ENCODE measurements around the gene AREL1. TPM values are rescaled to one million over a fixed set of nuclear protein-coding genes. Genes with fewer than 3 reads are reported as not detected.

Gene AREL1
- polyA plus RNA-seq, 4 donors, result 8.4 to 20.4 (median 16.4) TPM

- 94 to 99% (median 98%) methylated on average over 7 of the region's 7 CpGs for WGBS, 3 donors
- Histone ChIP-seq H3K27ac (ENCODE audit: low read depth in 1 of 3, low read length in 2 of 3) (no peak overlapping the region), H3K27me3 (ENCODE audit: control insufficient read depth in 3 of 3, insufficient read depth in 3 of 3, low read length in 3 of 3) (no peaks in the 10 kb centered on the region), H3K4me3 (ENCODE audit: low read depth in 1 of 3, low read length in 3 of 3) (no peak overlapping the region), H3K9me3 (ENCODE audit: control insufficient read depth in 2 of 2, insufficient read depth in 1 of 2, low read depth in 1 of 2, low read length in 1 of 2) (no peaks in the 10 kb centered on the region), H3K4me1 (ENCODE audit: control insufficient read depth in 3 of 3, insufficient read depth in 2 of 3, low read depth in 1 of 3, low read length in 2 of 3) (no peaks in the 10 kb centered on the region), H3K36me3 (ENCODE audit: control insufficient read depth in 3 of 3, insufficient read depth in 2 of 3, low read depth in 1 of 3, low read length in 3 of 3) (peaks cover 10 to 47% (median 24%) of the 10 kb centered on the region in 3 donors)
- DNase-seq (no peak), FAIRE-seq (no peak)
Measured at GRCh38 chr14:74661726-74662450, 51.0 kb downstream of the AREL1 start.

- H3K36me3 ChIP-seq (ENCODE audit: control insufficient read depth in 3 of 3, insufficient read depth in 2 of 3, low read depth in 1 of 3, low read length in 3 of 3), result peaks cover 12 to 47% (median 27%) of the 10 kb centered on the region in 3 donors
- no peak overlapping the region for H3K27ac ChIP-seq (ENCODE audit: low read depth in 1 of 3, low read length in 2 of 3)
- 69 to 83% (median 72%) methylated on average over 5 of the region's 5 CpGs for WGBS, 3 donors
- H3K27me3 ChIP-seq (ENCODE audit: control insufficient read depth in 3 of 3, insufficient read depth in 3 of 3, low read length in 3 of 3), result no peaks in the 10 kb centered on the region
- FAIRE-seq (no peak), DNase-seq (no peak)
- no peaks in the 10 kb centered on the region for H3K9me3 ChIP-seq (ENCODE audit: control insufficient read depth in 2 of 2, insufficient read depth in 1 of 2, low read depth in 1 of 2, low read length in 1 of 2)
- no peaks in the 10 kb centered on the region for H3K4me1 ChIP-seq (ENCODE audit: control insufficient read depth in 3 of 3, insufficient read depth in 2 of 3, low read depth in 1 of 3, low read length in 2 of 3)
- no peak overlapping the region for H3K4me3 ChIP-seq (ENCODE audit: low read depth in 1 of 3, low read length in 3 of 3)
Measured at GRCh38 chr14:74660863-74661262, 52.0 kb downstream of the AREL1 start.

- Histone ChIP-seq H3K4me3 (ENCODE audit: low read depth in 1 of 3, low read length in 3 of 3) (no peak overlapping the region), H3K36me3 (ENCODE audit: control insufficient read depth in 3 of 3, insufficient read depth in 2 of 3, low read depth in 1 of 3, low read length in 3 of 3) (peaks cover 13 to 47% (median 25%) of the 10 kb centered on the region in 3 donors), H3K4me1 (ENCODE audit: control insufficient read depth in 3 of 3, insufficient read depth in 2 of 3, low read depth in 1 of 3, low read length in 2 of 3) (no peaks in the 10 kb centered on the region), H3K9me3 (ENCODE audit: control insufficient read depth in 2 of 2, insufficient read depth in 1 of 2, low read depth in 1 of 2, low read length in 1 of 2) (no peaks in the 10 kb centered on the region), H3K27me3 (ENCODE audit: control insufficient read depth in 3 of 3, insufficient read depth in 3 of 3, low read length in 3 of 3) (no peaks in the 10 kb centered on the region), H3K27ac (ENCODE audit: low read depth in 1 of 3, low read length in 2 of 3) (no peak overlapping the region)
- DNase-seq (peak in 1 of 2 donors; percentile 20), FAIRE-seq (no peak)
- 19 to 70% (median 25%) methylated on average over 3 of the region's 3 CpGs for WGBS, 3 donors
Measured at GRCh38 chr14:74660167-74660566, 52.7 kb downstream of the AREL1 start.

- no peaks in the 10 kb centered on the region for H3K4me1 ChIP-seq (ENCODE audit: control insufficient read depth in 3 of 3, insufficient read depth in 2 of 3, low read depth in 1 of 3, low read length in 2 of 3)
- H3K4me3 ChIP-seq (ENCODE audit: low read depth in 1 of 3, low read length in 3 of 3), result no peak overlapping the region
- H3K27me3 ChIP-seq (ENCODE audit: control insufficient read depth in 3 of 3, insufficient read depth in 3 of 3, low read length in 3 of 3), result no peaks in the 10 kb centered on the region
- no peak for DNase-seq
- no peak overlapping the region for H3K27ac ChIP-seq (ENCODE audit: low read depth in 1 of 3, low read length in 2 of 3)
- no peaks in the 10 kb centered on the region for H3K9me3 ChIP-seq (ENCODE audit: control insufficient read depth in 2 of 2, insufficient read depth in 1 of 2, low read depth in 1 of 2, low read length in 1 of 2)
- H3K36me3 ChIP-seq (ENCODE audit: control insufficient read depth in 3 of 3, insufficient read depth in 2 of 3, low read depth in 1 of 3, low read length in 3 of 3), result peaks cover 5 to 36% (median 16%) of the 10 kb centered on the region in 3 donors
- FAIRE-seq, result no peak
- WGBS, 3 donors, result 91 to 95% (median 94%) methylated on average over 1 of the region's 1 CpG
Measured at GRCh38 chr14:74658535-74659131, 54.2 kb downstream of the AREL1 start.

GRCh38 chr14:74656964-74657363 lies 55.9 kb downstream of the AREL1 start:
- Histone ChIP-seq H3K4me3 (ENCODE audit: low read depth in 1 of 3, low read length in 3 of 3) (no peak overlapping the region), H3K27me3 (ENCODE audit: control insufficient read depth in 3 of 3, insufficient read depth in 3 of 3, low read length in 3 of 3) (no peaks in the 10 kb centered on the region), H3K36me3 (ENCODE audit: control insufficient read depth in 3 of 3, insufficient read depth in 2 of 3, low read depth in 1 of 3, low read length in 3 of 3) (peaks cover 3 to 30% (median 10%) of the 10 kb centered on the region in 3 donors), H3K9me3 (ENCODE audit: control insufficient read depth in 2 of 2, insufficient read depth in 1 of 2, low read depth in 1 of 2, low read length in 1 of 2) (no peaks in the 10 kb centered on the region), H3K4me1 (ENCODE audit: control insufficient read depth in 3 of 3, insufficient read depth in 2 of 3, low read depth in 1 of 3, low read length in 2 of 3) (no peaks in the 10 kb centered on the region), H3K27ac (ENCODE audit: low read depth in 1 of 3, low read length in 2 of 3) (no peak overlapping the region)
- WGBS, 3 donors, result 89 to 97% (median 90%) methylated on average over 3 of the region's 3 CpGs
- DNase-seq (no peak), FAIRE-seq (no peak)

- H3K36me3 ChIP-seq (ENCODE audit: control insufficient read depth in 3 of 3, insufficient read depth in 2 of 3, low read depth in 1 of 3, low read length in 3 of 3), result peaks cover 3 to 21% (median 6%) of the 10 kb centered on the region in 3 donors
- no peak for FAIRE-seq
- no peak for DNase-seq
- no peak overlapping the region for H3K4me3 ChIP-seq (ENCODE audit: low read depth in 1 of 3, low read length in 3 of 3)
- H3K9me3 ChIP-seq (ENCODE audit: control insufficient read depth in 2 of 2, insufficient read depth in 1 of 2, low read depth in 1 of 2, low read length in 1 of 2), result no peaks in the 10 kb centered on the region
- no peaks in the 10 kb centered on the region for H3K4me1 ChIP-seq (ENCODE audit: control insufficient read depth in 3 of 3, insufficient read depth in 2 of 3, low read depth in 1 of 3, low read length in 2 of 3)
- 86 to 98% (median 97%) methylated on average over 2 of the region's 2 CpGs for WGBS, 3 donors
- H3K27ac ChIP-seq (ENCODE audit: low read depth in 1 of 3, low read length in 2 of 3), result no peak overlapping the region
- no peaks in the 10 kb centered on the region for H3K27me3 ChIP-seq (ENCODE audit: control insufficient read depth in 3 of 3, insufficient read depth in 3 of 3, low read length in 3 of 3)
Measured at GRCh38 chr14:74655599-74656395, 57.1 kb downstream of the AREL1 start.

- Histone ChIP-seq H3K27me3 (ENCODE audit: control insufficient read depth in 3 of 3, insufficient read depth in 3 of 3, low read length in 3 of 3) (no peaks in the 10 kb centered on the region), H3K9me3 (ENCODE audit: control insufficient read depth in 2 of 2, insufficient read depth in 1 of 2, low read depth in 1 of 2, low read length in 1 of 2) (no peaks in the 10 kb centered on the region), H3K4me3 (ENCODE audit: low read depth in 1 of 3, low read length in 3 of 3) (no peak overlapping the region), H3K27ac (ENCODE audit: low read depth in 1 of 3, low read length in 2 of 3) (no peak overlapping the region), H3K4me1 (ENCODE audit: control insufficient read depth in 3 of 3, insufficient read depth in 2 of 3, low read depth in 1 of 3, low read length in 2 of 3) (no peaks in the 10 kb centered on the region), H3K36me3 (ENCODE audit: control insufficient read depth in 3 of 3, insufficient read depth in 2 of 3, low read depth in 1 of 3, low read length in 3 of 3) (peaks cover 3 to 17% (median 4%) of the 10 kb centered on the region in 3 donors)
- 88 to 97% (median 94%) methylated on average over 3 of the region's 3 CpGs for WGBS, 3 donors
- FAIRE-seq, result no peak
- DNase-seq, result no peak
Measured at GRCh38 chr14:74654931-74655330, 57.9 kb downstream of the AREL1 start.

- no peaks in the 10 kb centered on the region for H3K4me1 ChIP-seq (ENCODE audit: control insufficient read depth in 3 of 3, insufficient read depth in 2 of 3, low read depth in 1 of 3, low read length in 2 of 3)
- peaks cover 3 to 15% (median 3%) of the 10 kb centered on the region in 3 donors for H3K36me3 ChIP-seq (ENCODE audit: control insufficient read depth in 3 of 3, insufficient read depth in 2 of 3, low read depth in 1 of 3, low read length in 3 of 3)
- FAIRE-seq (no peak), DNase-seq (no peak)
- H3K27ac ChIP-seq (ENCODE audit: low read depth in 1 of 3, low read length in 2 of 3), result no peak overlapping the region
- H3K27me3 ChIP-seq (ENCODE audit: control insufficient read depth in 3 of 3, insufficient read depth in 3 of 3, low read length in 3 of 3), result no peaks in the 10 kb centered on the region
- H3K9me3 ChIP-seq (ENCODE audit: control insufficient read depth in 2 of 2, insufficient read depth in 1 of 2, low read depth in 1 of 2, low read length in 1 of 2), result no peaks in the 10 kb centered on the region
- no peak overlapping the region for H3K4me3 ChIP-seq (ENCODE audit: low read depth in 1 of 3, low read length in 3 of 3)
- WGBS, 3 donors, result 83 to 87% (median 85%) methylated on average over 15 of the region's 15 CpGs
Measured at GRCh38 chr14:74653386-74654138, 59.3 kb downstream of the AREL1 start.
